ENCODE data around the gene ME2. TPM values are rescaled to one million over a fixed set of nuclear protein-coding genes. Genes with fewer than 3 reads are reported as not detected.
A peak's percentile ranks its signal among the peaks of the same experiment; 100 is the strongest.

Gene ME2
- total and polyA plus RNA-seq, 9 of the 15 experiments (the other 6 are each of a cell fraction or from before 2014, with no cell fraction given) = 12.3 to 54.4 (median 36.2) TPM

DNA sequence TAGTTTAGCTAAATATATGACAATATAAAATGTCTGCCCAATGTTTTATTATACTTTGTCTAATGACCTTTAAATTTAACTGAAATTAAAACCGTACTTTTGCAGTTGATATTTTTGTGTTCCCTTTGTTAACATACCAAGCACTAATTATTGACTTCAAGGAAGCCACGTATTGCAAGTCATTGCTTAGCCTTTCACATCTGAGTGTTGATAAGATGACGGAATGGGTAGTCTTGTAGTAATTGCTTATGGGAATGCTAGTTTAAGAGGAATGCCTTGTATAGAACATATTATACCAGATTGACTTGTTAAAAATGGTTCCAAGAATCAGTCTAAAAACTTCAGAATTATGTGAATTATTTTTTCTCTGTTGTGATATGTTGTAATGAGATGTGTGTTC, 74.9 kb downstream of the ME2 start (continued):
- TF ChIP-seq ZNF592 (IDR thresholded peaks at IDR 0.05) = peak; percentile 50; the same call in 1 of the 2 replicates
- TF ChIP-seq ZNF316 (IDR thresholded peaks at IDR 0.05) = peak; percentile 73
- TF ChIP-seq ATF6 (CRISPR knock-in tag; IDR thresholded peaks at IDR 0.05) = no peak
- no peak for TF ChIP-seq MEF2A (IDR thresholded peaks at IDR 0.05; ENCODE audit: control insufficient read depth, low read depth, low read length)
- no peak for TF ChIP-seq RB1 (IDR thresholded peaks at IDR 0.05; ENCODE audit: low read depth)
- TF ChIP-seq POLR2AphosphoS5 (IDR thresholded peaks at IDR 0.05; ENCODE audit: control insufficient read depth, insufficient read depth, low read depth, low read length) = no peak
- no peak for TF ChIP-seq NUFIP1 (IDR thresholded peaks at IDR 0.05; ENCODE audit: partially characterized antibody)
- no peak for TF ChIP-seq ELK3 (CRISPR knock-in tag; IDR thresholded peaks at IDR 0.05)
- TF ChIP-seq FOXK2 (conservative IDR thresholded peaks at IDR 0.05 in 1 of 2, IDR thresholded peaks at IDR 0.05 in 1 of 2; ENCODE audit: low read depth in 2 of 2) = no peak
- no peak for TF ChIP-seq TEAD2 (tag; IDR thresholded peaks at IDR 0.05)
- peak; percentile 14; the same call in 1 of the 2 replicates for TF ChIP-seq DPF2 (IDR thresholded peaks at IDR 0.05)
- no peak for TF ChIP-seq YY1 (IDR thresholded peaks at IDR 0.05; ENCODE audit: borderline replicate concordance in 1 of 3, control insufficient read depth in 1 of 3, extremely low read depth in 1 of 3, insufficient read depth in 3 of 3, insufficient read length in 1 of 3, insufficient replicate concordance in 2 of 3, low read depth in 1 of 3, low read length in 2 of 3)
- TF ChIP-seq ZNF77 (CRISPR knock-in tag; IDR thresholded peaks at IDR 0.05) = no peak
- no peak for TF ChIP-seq YBX1 (IDR thresholded peaks at IDR 0.05)
- TF ChIP-seq, protein P1, sequence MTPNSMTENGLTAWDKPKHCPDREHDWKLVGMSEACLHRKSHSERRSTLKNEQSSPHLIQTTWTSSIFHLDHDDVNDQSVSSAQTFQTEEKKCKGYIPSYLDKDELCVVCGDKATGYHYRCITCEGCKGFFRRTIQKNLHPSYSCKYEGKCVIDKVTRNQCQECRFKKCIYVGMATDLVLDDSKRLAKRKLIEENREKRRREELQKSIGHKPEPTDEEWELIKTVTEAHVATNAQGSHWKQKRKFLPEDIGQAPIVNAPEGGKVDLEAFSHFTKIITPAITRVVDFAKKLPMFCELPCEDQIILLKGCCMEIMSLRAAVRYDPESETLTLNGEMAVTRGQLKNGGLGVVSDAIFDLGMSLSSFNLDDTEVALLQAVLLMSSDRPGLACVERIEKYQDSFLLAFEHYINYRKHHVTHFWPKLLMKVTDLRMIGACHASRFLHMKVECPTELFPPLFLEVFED (CRISPR knock-in tag; conservative IDR thresholded peaks at IDR 0.05) = no peak
- TF ChIP-seq ZNF347 (CRISPR knock-in tag; IDR thresholded peaks at IDR 0.05; ENCODE audit: low read depth) = no peak
- TF ChIP-seq, protein P2, sequence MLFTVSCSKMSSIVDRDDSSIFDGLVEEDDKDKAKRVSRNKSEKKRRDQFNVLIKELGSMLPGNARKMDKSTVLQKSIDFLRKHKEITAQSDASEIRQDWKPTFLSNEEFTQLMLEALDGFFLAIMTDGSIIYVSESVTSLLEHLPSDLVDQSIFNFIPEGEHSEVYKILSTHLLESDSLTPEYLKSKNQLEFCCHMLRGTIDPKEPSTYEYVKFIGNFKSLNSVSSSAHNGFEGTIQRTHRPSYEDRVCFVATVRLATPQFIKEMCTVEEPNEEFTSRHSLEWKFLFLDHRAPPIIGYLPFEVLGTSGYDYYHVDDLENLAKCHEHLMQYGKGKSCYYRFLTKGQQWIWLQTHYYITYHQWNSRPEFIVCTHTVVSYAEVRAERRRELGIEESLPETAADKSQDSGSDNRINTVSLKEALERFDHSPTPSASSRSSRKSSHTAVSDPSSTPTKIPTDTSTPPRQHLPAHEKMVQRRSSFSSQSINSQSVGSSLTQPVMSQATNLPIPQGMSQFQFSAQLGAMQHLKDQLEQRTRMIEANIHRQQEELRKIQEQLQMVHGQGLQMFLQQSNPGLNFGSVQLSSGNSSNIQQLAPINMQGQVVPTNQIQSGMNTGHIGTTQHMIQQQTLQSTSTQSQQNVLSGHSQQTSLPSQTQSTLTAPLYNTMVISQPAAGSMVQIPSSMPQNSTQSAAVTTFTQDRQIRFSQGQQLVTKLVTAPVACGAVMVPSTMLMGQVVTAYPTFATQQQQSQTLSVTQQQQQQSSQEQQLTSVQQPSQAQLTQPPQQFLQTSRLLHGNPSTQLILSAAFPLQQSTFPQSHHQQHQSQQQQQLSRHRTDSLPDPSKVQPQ (CRISPR knock-in tag; IDR thresholded peaks at IDR 0.05; ENCODE audit: borderline replicate concordance) = no peak

Measured in K562 (cell line).